B cell (primary cell): Measurements from ENCODE around the gene TFCP2L1. TPM values are rescaled to one million over a fixed set of nuclear protein-coding genes. Genes with fewer than 3 reads are reported as not detected.

Experiments used
- ATAC-seq: fragments of 200-7000 bp; cut with Tn5 transposase; one replicate; pipeline ENCODE4 v1.10.0; 2021; ENCODE audit warnings: low read depth, mild to moderate bottlenecking, moderate number of reproducible peaks, moderate library complexity
- CTCF ChIA-PET: fragments of 350-600 bp; sonication (Branson Sonifier 250); formaldehyde crosslinking; loops from one replicate; lab custom pipeline; 2021; ENCODE audit warnings: antibody characterized with exemption, inconsistent platforms; lab: Charles Lee
- POLR2A ChIA-PET: fragments of 350-600 bp; sonication (Branson Sonifier 250); formaldehyde crosslinking; loops from one replicate; lab custom pipeline; 2021; ENCODE audit warnings: antibody characterized with exemption; lab: Charles Lee
- DNase-seq: peaks from one replicate; pipeline ENCODE4 v3.0.0; 2013
- H2AFZ ChIP-seq: 2 replicates; pipeline ENCODE4 v1.6.1; 2012; ENCODE audit warnings: mild to moderate bottlenecking, low read depth, low read length; ENCODE audit not compliant: insufficient read depth, poor library complexity, severe bottlenecking
- H3K27ac ChIP-seq, 2 donors: 1 replicate in 1 of 2; 2 replicates in 1 of 2; pipeline ENCODE4 v1.5.1; 2012 to 2013; ENCODE audit warnings: low read length in 2 of 2, mild to moderate bottlenecking in 2 of 2, moderate library complexity in 1 of 2
- H3K27me3 ChIP-seq, 4 experiments: fragments of 200-600 bp in 1 of 4; sonication (generic) in 1 of 4; replicated peaks in 1 of 4; 1 replicate in 2 of 4; 2 replicates in 2 of 4; pipeline versions ENCODE4 v1.6.1 to v1.7.0; 2013 to 2016; ENCODE audit warnings: low read length in 3 of 4, mild to moderate bottlenecking in 2 of 4, mixed read lengths in 1 of 4, moderate library complexity in 1 of 4; ENCODE audit not compliant: insufficient read depth in 4 of 4, control insufficient read depth in 3 of 4; ENCODE audit errors: control extremely low read depth in 1 of 4
- H3K36me3 ChIP-seq, 2 experiments: replicated peaks in 1 of 2; 1 replicate in 1 of 2; 2 replicates in 1 of 2; pipeline versions ENCODE4 v1.6.1 to v1.7.1; 2013; ENCODE audit warnings: low read length in 1 of 2; ENCODE audit not compliant: insufficient read depth in 2 of 2, control insufficient read depth in 1 of 2; ENCODE audit errors: control extremely low read depth in 1 of 2, extremely low read depth in 1 of 2
- H3K4me1 ChIP-seq, 2 donors: fragments of 200-600 bp in 1 of 2; sonication (generic) in 1 of 2; 1 replicate in 1 of 2; 2 replicates in 1 of 2; pipeline versions ENCODE4 v1.5.1 to v1.6.1; 2013 to 2017; ENCODE audit warnings: low read length in 2 of 2; ENCODE audit not compliant: control insufficient read depth in 2 of 2, insufficient read depth in 2 of 2
- H3K4me2 ChIP-seq: replicated peaks from 2 replicates; pipeline ENCODE3; 2012; ENCODE audit warnings: mild to moderate bottlenecking, low read depth, low read length; ENCODE audit not compliant: poor library complexity, severe bottlenecking
- H3K4me3 ChIP-seq, 5 experiments: fragments of 200-600 bp in 1 of 5; sonication (generic) in 1 of 5; 1 replicate in 3 of 5; 2 replicates in 2 of 5; pipeline versions ENCODE4 v1.5.1 to v1.7.0; 2011 to 2016; ENCODE audit warnings: low read length in 4 of 5, mild to moderate bottlenecking in 4 of 5, low read depth in 2 of 5, control low read depth in 1 of 5, moderate library complexity in 1 of 5; ENCODE audit not compliant: insufficient read depth in 1 of 5; ENCODE audit errors: control extremely low read depth in 1 of 5, extremely low read depth in 1 of 5
- H3K79me2 ChIP-seq: fragments of 200-600 bp; sonication (generic); one replicate; pipeline ENCODE4 v1.6.0; 2016; ENCODE audit warnings: low read length; ENCODE audit not compliant: control insufficient read depth, insufficient read depth
- H3K9ac ChIP-seq: fragments of 200-600 bp; sonication (generic); 2 replicates; pipeline ENCODE4 v1.6.1; 2017; ENCODE audit warnings: mild to moderate bottlenecking, low read length, moderate library complexity
- H3K9me3 ChIP-seq, 3 donors: one replicate each; pipeline versions ENCODE4 v1.6.1 to v1.7.1; 2013; ENCODE audit warnings: low read length in 2 of 3; ENCODE audit not compliant: control insufficient read depth in 2 of 3, insufficient read depth in 1 of 3; ENCODE audit errors: control extremely low read depth in 1 of 3
- H4K20me1 ChIP-seq: 2 replicates; pipeline ENCODE4 v1.6.0; 2012; ENCODE audit warnings: mild to moderate bottlenecking, low read length; ENCODE audit not compliant: insufficient read depth, control insufficient read depth, poor library complexity, severe bottlenecking
- H3K27ac Mint-ChIP-seq: one replicate; pipeline ENCODE4 v1.8.0; 2021; ENCODE audit warnings: mixed read lengths
- H3K27me3 Mint-ChIP-seq: one replicate; pipeline ENCODE4 v1.8.0; 2021; ENCODE audit warnings: mixed read lengths
- H3K4me1 Mint-ChIP-seq: one replicate; pipeline ENCODE4 v1.8.0; 2021; ENCODE audit warnings: mixed read lengths
- H3K4me3 Mint-ChIP-seq: one replicate; pipeline ENCODE4 v1.8.0; 2021; ENCODE audit warnings: mixed read lengths
- H3K9me3 Mint-ChIP-seq: one replicate; pipeline ENCODE4 v1.8.0; 2022; ENCODE audit warnings: mixed read lengths; ENCODE audit not compliant: insufficient read depth
- EZH2 ChIP-seq: IDR thresholded peaks from 2 replicates; pipeline ENCODE4 v1.6.1; 2012; ENCODE audit warnings: borderline replicate concordance, low read depth, mild to moderate bottlenecking, moderate library complexity, low read length; ENCODE audit not compliant: insufficient read depth, poor library complexity, severe bottlenecking
- WGBS: methylation state at CpG from one replicate; pipeline ENCODE4 v1.1.5; 2013; ENCODE audit warnings: missing lambda C conversion rate; ENCODE audit not compliant: insufficient coverage; 5-methylcytosine and 5-hydroxymethylcytosine counted together
- intact Hi-C: fragments of 100-400 bp; cut with micrococcal nuclease; formaldehyde crosslinking; loops from one replicate; pipeline ENCODE4 v1.10.0; 2022
- polyA plus RNA-seq: library from polyadenylated mRNA; depleted of rRNA; stranded (reverse); fragments of >200 nt; gene quantifications from 2 replicates; pipeline ENCODE4 v1.2.3, GENCODE V29; 2012
- total RNA-seq, 2 donors: library from RNA; stranded (reverse); fragments of 120-200 nt in 1 of 2; gene quantifications; 1 replicate in 1 of 2; 2 replicates in 1 of 2; pipeline versions ENCODE4 v1.2.3 to v1.2.4, GENCODE V29; 2013 to 2022
- TF ChIP-seq, protein P1 (sequence below): fragments of 200-600 bp; IDR thresholded peaks from one replicate; pipeline ENCODE4 v1.8.0; 2022; ENCODE audit warnings: antibody characterized with exemption, mild to moderate bottlenecking

The TFCP2L1 gene
- total and polyA plus RNA-seq, 2 donors (not counting 1 experiment from before 2014, with no cell fraction given) = 0.03 TPM; not detected in 1

DNA sequence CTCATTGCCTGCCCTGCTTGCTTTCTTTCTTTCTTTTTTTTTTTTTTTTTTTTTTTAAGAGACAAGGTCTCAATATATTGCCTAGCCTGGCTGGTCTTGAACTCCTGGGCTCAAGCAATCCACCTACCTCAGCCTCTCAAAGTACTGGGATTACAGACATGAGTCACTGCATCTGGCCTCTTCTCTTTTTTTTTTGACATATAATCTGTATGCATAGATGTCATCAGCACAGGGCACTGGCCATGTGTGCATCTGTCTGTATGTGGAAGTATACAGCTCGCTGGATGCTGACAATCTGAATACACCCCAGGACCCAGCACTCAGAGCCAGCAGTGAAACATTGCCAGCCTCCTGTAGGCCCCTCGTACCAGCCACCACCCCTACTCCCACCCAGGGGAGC lies 49.5 kb downstream of the TFCP2L1 start:
- no peaks in the 10 kb centered on the region for H3K27me3 ChIP-seq
- no peaks in the 10 kb centered on the region for H3K4me1 ChIP-seq
- no peak overlapping the region for H3K4me2 ChIP-seq
- H2AFZ ChIP-seq = no peak overlapping the region
- no peak overlapping the region for H3K27ac ChIP-seq
- Mint-ChIP-seq H3K4me3 (no peak overlapping the region), H3K27ac (no peak overlapping the region), H3K4me1 (no peaks in the 10 kb centered on the region), H3K27me3 (no peaks in the 10 kb centered on the region), H3K9me3 (no peaks in the 10 kb centered on the region)
- 70% methylated on average over 2 of the region's 2 CpGs for WGBS
- ChIA-PET POLR2A (no interaction called here), CTCF (no interaction called here)
- H3K9me3 ChIP-seq = no peaks in the 10 kb centered on the region
- intact Hi-C loops = no loop called here
- no peaks in the 10 kb centered on the region for H3K79me2 ChIP-seq
- no peaks in the 10 kb centered on the region for H4K20me1 ChIP-seq
- no peaks in the 10 kb centered on the region for H3K36me3 ChIP-seq
- no peak for DNase-seq
- H3K9ac ChIP-seq = no peak overlapping the region
- TF ChIP-seq EZH2 = no peak
- TF ChIP-seq, protein P1, sequence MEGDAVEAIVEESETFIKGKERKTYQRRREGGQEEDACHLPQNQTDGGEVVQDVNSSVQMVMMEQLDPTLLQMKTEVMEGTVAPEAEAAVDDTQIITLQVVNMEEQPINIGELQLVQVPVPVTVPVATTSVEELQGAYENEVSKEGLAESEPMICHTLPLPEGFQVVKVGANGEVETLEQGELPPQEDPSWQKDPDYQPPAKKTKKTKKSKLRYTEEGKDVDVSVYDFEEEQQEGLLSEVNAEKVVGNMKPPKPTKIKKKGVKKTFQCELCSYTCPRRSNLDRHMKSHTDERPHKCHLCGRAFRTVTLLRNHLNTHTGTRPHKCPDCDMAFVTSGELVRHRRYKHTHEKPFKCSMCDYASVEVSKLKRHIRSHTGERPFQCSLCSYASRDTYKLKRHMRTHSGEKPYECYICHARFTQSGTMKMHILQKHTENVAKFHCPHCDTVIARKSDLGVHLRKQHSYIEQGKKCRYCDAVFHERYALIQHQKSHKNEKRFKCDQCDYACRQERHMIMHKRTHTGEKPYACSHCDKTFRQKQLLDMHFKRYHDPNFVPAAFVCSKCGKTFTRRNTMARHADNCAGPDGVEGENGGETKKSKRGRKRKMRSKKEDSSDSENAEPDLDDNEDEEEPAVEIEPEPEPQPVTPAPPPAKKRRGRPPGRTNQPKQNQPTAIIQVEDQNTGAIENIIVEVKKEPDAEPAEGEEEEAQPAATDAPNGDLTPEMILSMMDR = no peak
- no peak for ATAC-seq
- H3K4me3 ChIP-seq = no peak overlapping the region

- POLR2A ChIA-PET = no interaction called here
Observed at GRCh38 chr2:121234791-121235190, 50.2 kb downstream of the TFCP2L1 start.

More at GRCh38 chr2:121234791-121235190, 50.2 kb downstream of the TFCP2L1 start:
- Histone ChIP-seq H3K79me2 (no peaks in the 10 kb centered on the region), H3K9ac (no peak overlapping the region), H2AFZ (no peak overlapping the region), H3K4me3 (no peak overlapping the region), H4K20me1 (no peaks in the 10 kb centered on the region), H3K4me1 (no peaks in the 10 kb centered on the region), H3K36me3 (no peaks in the 10 kb centered on the region), H3K4me2 (no peak overlapping the region), H3K9me3 (no peaks in the 10 kb centered on the region), H3K27ac (no peak overlapping the region), H3K27me3 (no peaks in the 10 kb centered on the region)
- intact Hi-C loops = no loop called here
- Mint-ChIP-seq H3K27ac (no peak overlapping the region), H3K4me1 (no peaks in the 10 kb centered on the region), H3K4me3 (no peak overlapping the region), H3K27me3 (no peaks in the 10 kb centered on the region), H3K9me3 (no peaks in the 10 kb centered on the region)
- TF ChIP-seq, protein P1 = no peak
- no peak for TF ChIP-seq EZH2
- no peak for DNase-seq
- no peak for ATAC-seq
- CTCF ChIA-PET = no interaction called here
- 79% methylated on average over 8 of the region's 9 CpGs for WGBS
